ENCODE data around the gene ATG2A. TPM values are rescaled to one million over a fixed set of nuclear protein-coding genes. Genes with fewer than 3 reads are reported as not detected.

The ATG2A gene
- total and polyA plus RNA-seq, 10 of the 15 experiments (the other 5 are each of a cell fraction or from before 2014, with no cell fraction given): 0.08 to 19.0 (median 4.6) TPM

DNA sequence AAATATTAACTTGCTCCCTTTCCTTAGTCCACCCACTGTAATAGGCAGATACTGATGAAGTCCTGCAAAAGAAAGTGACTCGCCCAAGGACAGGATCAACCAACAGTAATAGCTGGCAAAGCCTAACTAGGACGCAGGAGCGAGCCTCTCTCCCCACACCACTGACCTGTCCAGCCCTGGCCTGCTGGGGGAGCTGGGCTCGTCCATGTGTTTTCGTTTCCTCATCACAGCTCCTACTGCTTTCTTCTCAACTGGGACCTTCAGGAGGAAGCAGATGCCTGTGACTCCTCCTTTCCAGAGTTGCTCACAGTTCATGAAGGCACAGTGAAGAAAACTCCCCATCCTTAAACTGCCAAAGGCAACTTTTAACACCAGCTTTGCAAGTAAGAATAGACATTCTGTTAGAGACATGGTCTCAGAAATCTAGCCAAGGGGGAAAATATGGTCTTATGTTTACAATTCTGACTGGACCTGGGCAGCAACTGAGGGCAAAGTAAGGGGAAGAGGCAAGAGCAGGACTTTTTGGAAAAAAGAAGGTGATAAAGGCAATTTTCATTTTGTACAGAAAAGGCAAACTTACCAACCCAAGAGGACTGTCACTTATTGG, 30.3 kb upstream of the ATG2A start (continued):
- TF ChIP-seq, protein P1, sequence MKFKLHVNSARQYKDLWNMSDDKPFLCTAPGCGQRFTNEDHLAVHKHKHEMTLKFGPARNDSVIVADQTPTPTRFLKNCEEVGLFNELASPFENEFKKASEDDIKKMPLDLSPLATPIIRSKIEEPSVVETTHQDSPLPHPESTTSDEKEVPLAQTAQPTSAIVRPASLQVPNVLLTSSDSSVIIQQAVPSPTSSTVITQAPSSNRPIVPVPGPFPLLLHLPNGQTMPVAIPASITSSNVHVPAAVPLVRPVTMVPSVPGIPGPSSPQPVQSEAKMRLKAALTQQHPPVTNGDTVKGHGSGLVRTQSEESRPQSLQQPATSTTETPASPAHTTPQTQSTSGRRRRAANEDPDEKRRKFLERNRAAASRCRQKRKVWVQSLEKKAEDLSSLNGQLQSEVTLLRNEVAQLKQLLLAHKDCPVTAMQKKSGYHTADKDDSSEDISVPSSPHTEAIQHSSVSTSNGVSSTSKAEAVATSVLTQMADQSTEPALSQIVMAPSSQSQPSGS (IDR thresholded peaks at IDR 0.05; ENCODE audit: low read length): no peak
- TF ChIP-seq SREBF1 (IDR thresholded peaks at IDR 0.05; ENCODE audit: low read length) (no peak), HCFC1 (IDR thresholded peaks at IDR 0.05; ENCODE audit: low read length) (no peak), YBX1 (IDR thresholded peaks at IDR 0.05) (no peak), HDAC6 (IDR thresholded peaks at IDR 0.05; ENCODE audit: unreplicated experiment) (no peak)
- TF ChIP-seq, protein P2, sequence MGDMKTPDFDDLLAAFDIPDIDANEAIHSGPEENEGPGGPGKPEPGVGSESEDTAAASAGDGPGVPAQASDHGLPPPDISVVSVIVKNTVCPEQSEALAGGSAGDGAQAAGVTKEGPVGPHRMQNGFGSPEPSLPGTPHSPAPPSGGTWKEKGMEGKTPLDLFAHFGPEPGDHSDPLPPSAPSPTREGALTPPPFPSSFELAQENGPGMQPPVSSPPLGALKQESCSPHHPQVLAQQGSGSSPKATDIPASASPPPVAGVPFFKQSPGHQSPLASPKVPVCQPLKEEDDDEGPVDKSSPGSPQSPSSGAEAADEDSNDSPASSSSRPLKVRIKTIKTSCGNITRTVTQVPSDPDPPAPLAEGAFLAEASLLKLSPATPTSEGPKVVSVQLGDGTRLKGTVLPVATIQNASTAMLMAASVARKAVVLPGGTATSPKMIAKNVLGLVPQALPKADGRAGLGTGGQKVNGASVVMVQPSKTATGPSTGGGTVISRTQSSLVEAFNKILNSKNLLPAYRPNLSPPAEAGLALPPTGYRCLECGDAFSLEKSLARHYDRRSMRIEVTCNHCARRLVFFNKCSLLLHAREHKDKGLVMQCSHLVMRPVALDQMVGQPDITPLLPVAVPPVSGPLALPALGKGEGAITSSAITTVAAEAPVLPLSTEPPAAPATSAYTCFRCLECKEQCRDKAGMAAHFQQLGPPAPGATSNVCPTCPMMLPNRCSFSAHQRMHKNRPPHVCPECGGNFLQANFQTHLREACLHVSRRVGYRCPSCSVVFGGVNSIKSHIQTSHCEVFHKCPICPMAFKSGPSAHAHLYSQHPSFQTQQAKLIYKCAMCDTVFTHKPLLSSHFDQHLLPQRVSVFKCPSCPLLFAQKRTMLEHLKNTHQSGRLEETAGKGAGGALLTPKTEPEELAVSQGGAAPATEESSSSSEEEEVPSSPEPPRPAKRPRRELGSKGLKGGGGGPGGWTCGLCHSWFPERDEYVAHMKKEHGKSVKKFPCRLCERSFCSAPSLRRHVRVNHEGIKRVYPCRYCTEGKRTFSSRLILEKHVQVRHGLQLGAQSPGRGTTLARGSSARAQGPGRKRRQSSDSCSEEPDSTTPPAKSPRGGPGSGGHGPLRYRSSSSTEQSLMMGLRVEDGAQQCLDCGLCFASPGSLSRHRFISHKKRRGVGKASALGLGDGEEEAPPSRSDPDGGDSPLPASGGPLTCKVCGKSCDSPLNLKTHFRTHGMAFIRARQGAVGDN (IDR thresholded peaks at IDR 0.05): no peak

DNA sequence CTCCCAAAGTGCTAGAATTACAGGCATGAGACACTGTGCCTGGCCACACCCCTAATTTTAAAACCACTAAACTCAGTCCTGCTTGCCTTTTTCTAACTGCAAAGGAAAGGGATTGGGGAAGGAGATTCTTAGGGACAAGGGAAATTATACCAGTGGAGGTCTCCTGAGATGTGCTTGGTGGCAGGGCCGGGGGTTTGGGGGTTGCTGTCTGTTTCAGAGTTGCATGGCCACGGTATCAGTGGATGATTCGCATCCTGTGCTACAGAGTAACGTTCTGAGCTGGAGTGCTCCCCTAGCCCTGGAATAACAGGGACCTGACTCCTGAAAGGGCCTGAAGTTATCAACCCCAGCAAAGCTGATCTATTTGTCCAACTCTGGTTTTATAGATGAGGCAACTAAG, 19.5 kb upstream of the ATG2A start:
- ChIA-PET RAD21 (ENCODE audit: unreplicated experiment) (no interaction called here), CTCF (interaction anchor here (1.0 kb wide), 1 partner anchor 89 kb away, joined by 4 read pairs; no protein-coding TSS in a partner anchor), SMC1A (ENCODE audit: uncharacterized antibody, unreplicated experiment) (interaction anchor here (1.3 kb wide), 1 partner anchor 289 kb away, joined by 3 read pairs; no protein-coding TSS in a partner anchor), POLR2A (interaction anchor here (0.6 kb wide), 1 partner anchor 57 kb away, joined by 3 read pairs; no protein-coding TSS in a partner anchor)
- no TSS peak for BruUV-seq (replicated peaks)
- WGBS (ENCODE audit: insufficient coverage, insufficient replicate concordance, low lambda C conversion rate, missing lambda C conversion rate): 49% methylated on average over 4 of the region's 4 CpGs
- intact Hi-C loops (cut with micrococcal nuclease; ENCODE audit: unreplicated experiment) (no loop called here), in situ Hi-C loops (cut with MboI) (no loop called here)
- Histone ChIP-seq H3K4me1 (ENCODE audit: control insufficient read depth, insufficient read depth, low read length) (no peaks in the 10 kb centered on the region), H3K36me3 (ENCODE audit: control insufficient read depth in 2 of 2, insufficient read depth in 2 of 2, low read length in 1 of 2) (no peaks in the 10 kb centered on the region), H3K79me2 (ENCODE audit: control insufficient read depth, insufficient read depth, low read length) (no peaks in the 10 kb centered on the region), H3K4me3 (no peak overlapping the region), H3K4me2 (ENCODE audit: control insufficient read depth, insufficient read depth) (no peak overlapping the region), H3K27ac (ENCODE audit: control insufficient read depth, insufficient read depth) (no peak overlapping the region), H3K9me3 (replicated peaks; ENCODE audit: control insufficient read depth, insufficient read depth, low read length) (no peaks in the 10 kb centered on the region), H3K9ac (ENCODE audit: control insufficient read depth, insufficient read depth, low read length) (no peak overlapping the region), H4K20me1 (ENCODE audit: control insufficient read depth, insufficient read depth) (no peaks in the 10 kb centered on the region), H3K27me3 (replicated peaks in 1 of 2; ENCODE audit: control insufficient read depth in 2 of 2, insufficient read depth in 2 of 2, low read length in 1 of 2) (peaks cover 0 to 1% of the 10 kb centered on the region in 2 experiments; a peak in 2 of 4 replicates), H2AFZ (ENCODE audit: control insufficient read depth, low read depth, low read length) (no peak overlapping the region)
- FAIRE-seq (no peak), ATAC-seq (no peak), DNase-seq (ENCODE audit: low read depth, low spot score) (no peak)
- TF ChIP-seq STAT3 (IDR thresholded peaks at IDR 0.05; ENCODE audit: low read depth, low read length) (no peak), ATF7 (IDR thresholded peaks at IDR 0.05; ENCODE audit: low read depth) (no peak), BHLHE40 (IDR thresholded peaks at IDR 0.05; ENCODE audit: borderline replicate concordance in 1 of 2, low read depth in 2 of 2, low read length in 1 of 2) (no peak), GABPA (IDR thresholded peaks at IDR 0.05; ENCODE audit: low read depth) (no peak), ZSCAN29 (IDR thresholded peaks at IDR 0.05) (no peak), CBFB (IDR thresholded peaks at IDR 0.05; ENCODE audit: low read depth) (no peak), SIN3A (IDR thresholded peaks at IDR 0.05; ENCODE audit: low read depth, low read length) (no peak), SPI1 (IDR thresholded peaks at IDR 0.05; ENCODE audit: borderline replicate concordance, insufficient read depth, low read depth, low read length) (no peak), SMAD1 (IDR thresholded peaks at IDR 0.05; ENCODE audit: low read depth, partially characterized antibody) (no peak)
- TF ChIP-seq, protein P3, sequence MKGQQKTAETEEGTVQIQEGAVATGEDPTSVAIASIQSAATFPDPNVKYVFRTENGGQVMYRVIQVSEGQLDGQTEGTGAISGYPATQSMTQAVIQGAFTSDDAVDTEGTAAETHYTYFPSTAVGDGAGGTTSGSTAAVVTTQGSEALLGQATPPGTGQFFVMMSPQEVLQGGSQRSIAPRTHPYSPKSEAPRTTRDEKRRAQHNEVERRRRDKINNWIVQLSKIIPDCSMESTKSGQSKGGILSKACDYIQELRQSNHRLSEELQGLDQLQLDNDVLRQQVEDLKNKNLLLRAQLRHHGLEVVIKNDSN (IDR thresholded peaks at IDR 0.05; ENCODE audit: borderline replicate concordance, extremely low read length, insufficient read depth, low read depth, low read length): no peak
